Immature natural killer cell (primary cell): ENCODE measurements around the gene RUBCNL. TPM values are rescaled to one million over a fixed set of nuclear protein-coding genes. Genes with fewer than 3 reads are reported as not detected.
"Not testable (repeated sequence)": the region's sequence is repeated elsewhere in the genome, so short reads cannot be mapped to it uniquely, and the experiment has no call there.

Source experiments
- DNase-seq, 3 donors: peaks; one replicate each; pipeline ENCODE4 v3.0.0; 2022; ENCODE audit warnings: mixed read lengths in 1 of 3
- H3K27ac Mint-ChIP-seq, 6 donors: one replicate each; pipeline ENCODE4 v1.8.0; 2020; ENCODE audit warnings: mixed read lengths in 6 of 6, mild to moderate bottlenecking in 5 of 6, inconsistent platforms in 4 of 6, moderate library complexity in 3 of 6
- H3K27me3 Mint-ChIP-seq, 3 donors: one replicate each; pipeline ENCODE4 v1.8.0; 2020 to 2021; ENCODE audit warnings: low read depth in 3 of 3, mild to moderate bottlenecking in 3 of 3, mixed read lengths in 3 of 3, moderate library complexity in 3 of 3, inconsistent platforms in 1 of 3
- H3K36me3 Mint-ChIP-seq, 3 donors: one replicate each; pipeline ENCODE4 v1.8.0; 2020; ENCODE audit warnings: mixed read lengths in 3 of 3, inconsistent platforms in 2 of 3, mild to moderate bottlenecking in 2 of 3
- H3K4me1 Mint-ChIP-seq, 2 donors: one replicate each; pipeline ENCODE4 v1.8.0; 2020; ENCODE audit warnings: inconsistent platforms in 2 of 2, mild to moderate bottlenecking in 2 of 2, mixed read lengths in 2 of 2, moderate library complexity in 1 of 2
- H3K4me3 Mint-ChIP-seq, 5 donors: one replicate each; pipeline ENCODE4 v1.8.0; 2020; ENCODE audit warnings: mild to moderate bottlenecking in 5 of 5, mixed read lengths in 5 of 5, inconsistent platforms in 3 of 5, moderate library complexity in 3 of 5
- H3K9me3 Mint-ChIP-seq, 6 donors: one replicate each; pipeline ENCODE4 v1.8.0; 2020; ENCODE audit warnings: mild to moderate bottlenecking in 6 of 6, mixed read lengths in 6 of 6, inconsistent platforms in 4 of 6, moderate library complexity in 3 of 6
- polyA plus RNA-seq, 3 donors: library from polyadenylated mRNA; unstranded; fragments of 300-500 nt; fragmentation: Illumina TruSeq; gene quantifications; one replicate each; pipeline ENCODE4 v1.2.3, GENCODE V29; 2021

RUBCNL gene
- polyA plus RNA-seq, 3 donors from 2014 or later = 0.57 TPM; not detected in 2

- H3K27ac Mint-ChIP-seq = no peak overlapping the region
These were observed 524 bp downstream of the RUBCNL start for GRCh38 chr13:46386392-46387063.

GRCh38 chr13:46385946-46386345 is 1.1 kb downstream of the RUBCNL start:
- H3K4me1 Mint-ChIP-seq = peaks cover 13 to 17% of the 10 kb centered on the region in 2 donors
- no peak for DNase-seq
- H3K27me3 Mint-ChIP-seq = peaks cover 13 to 25% (median 15%) of the 10 kb centered on the region in 3 donors
- no peak overlapping the region for H3K27ac Mint-ChIP-seq
- H3K4me3 Mint-ChIP-seq = peak overlapping the region in 1 of 5 donors; percentile 33
- H3K36me3 Mint-ChIP-seq = no peaks in the 10 kb centered on the region
- no peaks in the 10 kb centered on the region for H3K9me3 Mint-ChIP-seq

More at GRCh38 chr13:46386392-46387063, 524 bp downstream of the RUBCNL start:
- Mint-ChIP-seq H3K9me3 (no peaks in the 10 kb centered on the region), H3K36me3 (no peaks in the 10 kb centered on the region), H3K4me3 (peak overlapping the region in 4 of 5 donors; percentile 11 to 53 (median 26)), H3K4me1 (peaks cover 13 to 17% of the 10 kb centered on the region in 2 donors), H3K27me3 (peaks cover 13 to 25% (median 14%) of the 10 kb centered on the region in 3 donors)
- no peak for DNase-seq

- peaks cover 7 to 19% (median 12%) of the 10 kb centered on the region in 3 donors for H3K27me3 Mint-ChIP-seq
These were observed 3.7 kb downstream of the RUBCNL start for GRCh38 chr13:46383383-46383782.

GRCh38 chr13:46382224-46382623 is 4.8 kb downstream of the RUBCNL start:
- H3K9me3 Mint-ChIP-seq = no peaks in the 10 kb centered on the region
- peaks cover 7 to 14% (median 10%) of the 10 kb centered on the region in 3 donors for H3K27me3 Mint-ChIP-seq
- H3K4me3 Mint-ChIP-seq = no peak overlapping the region
- no peak for DNase-seq
- H3K36me3 Mint-ChIP-seq = no peaks in the 10 kb centered on the region
- H3K27ac Mint-ChIP-seq = no peak overlapping the region
- H3K4me1 Mint-ChIP-seq = peaks cover under 1 to 4% of the 10 kb centered on the region in 2 donors

More at GRCh38 chr13:46383383-46383782, 3.7 kb downstream of the RUBCNL start:
- no peak for DNase-seq
- no peaks in the 10 kb centered on the region for H3K9me3 Mint-ChIP-seq
- peaks cover 6 to 10% of the 10 kb centered on the region in 2 donors for H3K4me1 Mint-ChIP-seq
- H3K27ac Mint-ChIP-seq = no peak overlapping the region
- no peaks in the 10 kb centered on the region for H3K36me3 Mint-ChIP-seq
- no peak overlapping the region for H3K4me3 Mint-ChIP-seq

- Mint-ChIP-seq H3K27ac (no peak overlapping the region), H3K27me3 (peaks cover 5 to 8% (median 7%) of the 10 kb centered on the region in 3 donors)
These were observed 6.8 kb downstream of the RUBCNL start for GRCh38 chr13:46380242-46380641.

GRCh38 chr13:46379611-46380010 is 7.4 kb downstream of the RUBCNL start:
- H3K4me3 Mint-ChIP-seq = no peak overlapping the region
- peaks cover 2 to 8% (median 3%) of the 10 kb centered on the region in 3 donors for H3K27me3 Mint-ChIP-seq
- H3K9me3 Mint-ChIP-seq = no peaks in the 10 kb centered on the region
- no peak for DNase-seq
- H3K4me1 Mint-ChIP-seq = no peaks in the 10 kb centered on the region
- H3K36me3 Mint-ChIP-seq = no peaks in the 10 kb centered on the region
- no peak overlapping the region for H3K27ac Mint-ChIP-seq

More at GRCh38 chr13:46380242-46380641, 6.8 kb downstream of the RUBCNL start:
- Mint-ChIP-seq H3K36me3 (no peaks in the 10 kb centered on the region), H3K9me3 (no peaks in the 10 kb centered on the region), H3K4me1 (no peaks in the 10 kb centered on the region), H3K4me3 (no peak overlapping the region)
- DNase-seq = no peak

- Mint-ChIP-seq H3K9me3 (no peaks in the 10 kb centered on the region), H3K4me1 (no peaks in the 10 kb centered on the region), H3K27ac (no peak overlapping the region), H3K36me3 (no peaks in the 10 kb centered on the region), H3K27me3 (peaks cover 2 to 8% (median 3%) of the 10 kb centered on the region in 3 donors), H3K4me3 (no peak overlapping the region)
- DNase-seq = no peak
These were observed 8.6 kb downstream of the RUBCNL start for GRCh38 chr13:46378411-46378810.

- H3K4me3 Mint-ChIP-seq = no peak overlapping the region
- H3K4me1 Mint-ChIP-seq = no peaks in the 10 kb centered on the region
- peaks cover 2 to 5% (median 3%) of the 10 kb centered on the region in 3 donors for H3K27me3 Mint-ChIP-seq
- DNase-seq = no peak
- H3K9me3 Mint-ChIP-seq = no peaks in the 10 kb centered on the region
- H3K36me3 Mint-ChIP-seq = no peaks in the 10 kb centered on the region
- H3K27ac Mint-ChIP-seq = no peak overlapping the region
These were observed 9.5 kb downstream of the RUBCNL start for GRCh38 chr13:46377554-46377953.

- DNase-seq = no peak
- Mint-ChIP-seq H3K9me3 (no peaks in the 10 kb centered on the region), H3K27me3 (peaks cover 0 to 3% (median 2%) of the 10 kb centered on the region in 3 donors), H3K4me3 (no peak overlapping the region), H3K27ac (no peak overlapping the region), H3K36me3 (no peaks in the 10 kb centered on the region), H3K4me1 (no peaks in the 10 kb centered on the region)
These were observed 12.3 kb downstream of the RUBCNL start for GRCh38 chr13:46374710-46375109.

GRCh38 chr13:46373623-46374022 is 13.4 kb downstream of the RUBCNL start:
- H3K4me1 Mint-ChIP-seq = no peaks in the 10 kb centered on the region

GRCh38 chr13:46372938-46373337 is 14.1 kb downstream of the RUBCNL start:
- not testable (repeated sequence) for H3K9me3 Mint-ChIP-seq, H3K4me1 Mint-ChIP-seq, H3K36me3 Mint-ChIP-seq, H3K27ac Mint-ChIP-seq, H3K4me3 Mint-ChIP-seq, DNase-seq
- peaks cover 0 to 10% (median 2%) of the 10 kb centered on the region in 3 donors for H3K27me3 Mint-ChIP-seq

More at GRCh38 chr13:46373623-46374022, 13.4 kb downstream of the RUBCNL start:
- H3K27ac Mint-ChIP-seq = no peak overlapping the region
- no peaks in the 10 kb centered on the region for H3K9me3 Mint-ChIP-seq
- H3K27me3 Mint-ChIP-seq = peaks cover 0 to 9% (median 2%) of the 10 kb centered on the region in 3 donors
- H3K36me3 Mint-ChIP-seq = no peaks in the 10 kb centered on the region
- no peak for DNase-seq
- no peak overlapping the region for H3K4me3 Mint-ChIP-seq

- H3K4me3 Mint-ChIP-seq = no peak overlapping the region
- no peaks in the 10 kb centered on the region for H3K4me1 Mint-ChIP-seq
- H3K9me3 Mint-ChIP-seq = no peaks in the 10 kb centered on the region
- peaks cover 0 to 13% (median 2%) of the 10 kb centered on the region in 3 donors for H3K27me3 Mint-ChIP-seq
- no peak overlapping the region for H3K27ac Mint-ChIP-seq
- no peak for DNase-seq
- H3K36me3 Mint-ChIP-seq = no peaks in the 10 kb centered on the region
These were observed 15.0 kb downstream of the RUBCNL start for GRCh38 chr13:46372071-46372470.

- H3K9me3 Mint-ChIP-seq = no peaks in the 10 kb centered on the region
- no peaks in the 10 kb centered on the region for H3K4me1 Mint-ChIP-seq
- H3K27me3 Mint-ChIP-seq = peaks cover 0 to 13% (median 4%) of the 10 kb centered on the region in 3 donors
- H3K36me3 Mint-ChIP-seq = no peaks in the 10 kb centered on the region
- DNase-seq = no peak
- H3K27ac Mint-ChIP-seq = no peak overlapping the region
- H3K4me3 Mint-ChIP-seq = no peak overlapping the region
These were observed 17.4 kb downstream of the RUBCNL start for GRCh38 chr13:46369506-46370277.
